ENCODE results near the gene FLT4.

Gene FLT4

DNA sequence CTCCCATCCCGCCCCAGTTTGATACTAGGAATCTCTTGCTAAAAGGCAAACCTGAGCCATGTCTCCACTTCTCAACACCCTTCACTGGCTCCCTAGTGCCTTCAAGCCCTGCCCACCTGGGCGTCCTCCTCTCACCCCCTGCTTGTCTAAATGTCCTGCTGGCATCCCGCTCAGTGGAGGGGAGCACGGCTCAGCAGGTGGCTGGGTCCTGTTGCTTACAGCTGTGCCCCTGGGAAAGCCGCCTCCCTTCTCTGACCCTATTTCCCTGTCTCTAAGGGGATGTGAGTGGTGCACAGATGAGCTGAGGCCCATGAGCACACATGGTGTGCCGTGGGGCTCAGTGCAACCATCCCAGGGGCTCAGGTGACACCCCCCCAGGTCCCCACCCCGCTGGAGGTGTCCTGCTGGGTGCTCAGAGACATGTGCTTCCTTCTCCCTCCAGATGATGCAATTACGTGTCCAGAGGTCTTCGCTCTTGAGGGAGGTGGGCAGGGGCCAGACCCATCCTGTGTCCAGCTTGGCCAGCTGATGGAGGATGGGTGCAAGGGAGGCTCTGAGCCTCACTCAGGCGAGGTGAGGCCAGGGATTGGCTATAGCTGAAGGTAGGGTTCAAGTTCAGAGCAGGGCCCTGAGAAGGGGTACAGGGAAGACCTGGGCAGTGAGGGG lies 24.1 kb downstream of the FLT4 start:
- DNase-seq, result no peak

- DNase-seq, result no peak
Observed at GRCh38 chr5:180624587-180624986, 24.8 kb downstream of the FLT4 start.

GRCh38 chr5:180623844-180624243 lies 25.6 kb downstream of the FLT4 start:
- DNase-seq, result no peak

DNA sequence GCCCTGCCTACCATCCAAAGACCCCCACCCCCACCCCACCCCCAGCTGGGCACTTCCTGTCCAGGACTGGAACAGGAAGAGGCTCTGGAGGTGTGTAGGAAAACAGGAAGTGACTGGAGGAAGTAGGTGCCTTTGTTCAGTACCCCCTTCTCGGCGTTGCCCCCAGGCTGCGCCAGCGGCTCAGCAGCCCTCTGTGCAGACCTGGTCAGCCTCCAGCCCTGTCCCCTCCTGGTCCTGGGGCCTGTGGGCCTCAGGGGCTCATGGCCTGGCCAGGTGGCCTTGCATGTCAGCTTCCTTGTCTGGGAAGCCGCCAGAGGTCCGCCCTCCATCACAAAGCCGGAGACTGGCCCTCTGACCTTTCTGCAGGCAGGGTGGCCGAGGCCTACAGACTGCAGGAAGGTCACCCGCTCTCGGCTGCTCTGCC lies 26.0 kb downstream of the FLT4 start:
- DNase-seq, result no peak

DNA sequence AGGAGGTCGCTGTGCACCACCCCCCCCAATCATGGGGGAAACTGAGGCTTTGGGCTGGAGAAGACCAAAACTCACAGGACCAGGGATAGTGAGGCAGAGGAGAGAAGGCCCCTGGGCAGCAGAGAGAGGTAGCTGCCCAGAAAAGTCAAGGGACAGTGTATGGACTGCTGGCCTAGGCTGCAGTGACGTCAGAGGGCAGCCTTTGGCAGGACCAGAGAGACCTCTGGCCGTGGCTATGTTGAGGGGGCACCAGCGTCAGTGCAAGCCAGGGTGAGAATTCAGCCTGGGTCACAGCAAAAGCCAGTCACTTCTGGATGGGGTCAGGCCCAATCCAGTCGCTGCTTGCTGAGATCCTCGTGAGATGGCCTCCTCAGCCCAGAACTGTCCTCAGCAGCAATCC lies 26.5 kb downstream of the FLT4 start:
- no peak for DNase-seq

GRCh38 chr5:180621311-180621710 lies 28.1 kb downstream of the FLT4 start:
- no peak for DNase-seq

GRCh38 chr5:180620014-180620413 lies 29.4 kb downstream of the FLT4 start:
- DNase-seq, result no peak

DNA sequence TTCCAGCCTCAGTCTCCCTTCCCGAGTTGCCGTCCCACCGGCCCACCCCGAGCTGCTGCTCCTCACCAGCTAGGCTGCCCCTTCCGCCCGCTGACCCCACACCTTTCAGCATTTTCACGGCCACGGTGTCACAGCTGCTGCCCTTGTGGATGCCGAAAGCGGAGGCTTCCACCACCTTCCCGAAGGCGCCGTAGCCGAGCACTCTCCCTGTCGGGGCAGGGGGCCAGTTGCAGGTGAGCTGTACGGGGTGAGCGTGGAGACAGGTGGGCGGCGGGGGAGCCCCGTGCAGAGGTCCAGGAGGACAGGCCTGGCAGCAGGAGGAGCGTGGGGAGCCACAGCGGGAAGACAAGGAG lies 29.9 kb downstream of the FLT4 start:
- DNase-seq, result no peak

- peak; percentile 52 for DNase-seq
Observed at GRCh38 chr5:180618829-180619562, 30.4 kb downstream of the FLT4 start.

DNA sequence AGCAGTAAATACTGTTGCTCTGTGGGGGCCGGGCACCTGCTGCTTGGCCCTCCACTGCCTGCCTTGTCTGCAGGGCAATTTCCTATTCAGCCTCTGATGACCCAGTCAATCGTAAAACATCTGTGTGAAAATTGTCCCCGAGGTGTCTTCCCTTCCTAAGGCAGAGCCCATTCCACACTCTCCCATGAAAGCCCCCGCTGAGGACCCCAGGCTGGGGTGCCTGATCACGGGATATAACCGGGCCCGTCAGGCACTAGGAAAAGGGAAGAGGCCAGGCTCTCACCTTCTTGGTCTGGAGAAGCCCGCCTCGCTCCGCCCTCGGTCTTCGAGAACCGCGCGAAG lies 30.9 kb downstream of the FLT4 start:
- DNase-seq, result no peak

GRCh38 chr5:180613814-180614188 lies 35.6 kb downstream of the FLT4 start:
- DNase-seq, result no peak

DNA sequence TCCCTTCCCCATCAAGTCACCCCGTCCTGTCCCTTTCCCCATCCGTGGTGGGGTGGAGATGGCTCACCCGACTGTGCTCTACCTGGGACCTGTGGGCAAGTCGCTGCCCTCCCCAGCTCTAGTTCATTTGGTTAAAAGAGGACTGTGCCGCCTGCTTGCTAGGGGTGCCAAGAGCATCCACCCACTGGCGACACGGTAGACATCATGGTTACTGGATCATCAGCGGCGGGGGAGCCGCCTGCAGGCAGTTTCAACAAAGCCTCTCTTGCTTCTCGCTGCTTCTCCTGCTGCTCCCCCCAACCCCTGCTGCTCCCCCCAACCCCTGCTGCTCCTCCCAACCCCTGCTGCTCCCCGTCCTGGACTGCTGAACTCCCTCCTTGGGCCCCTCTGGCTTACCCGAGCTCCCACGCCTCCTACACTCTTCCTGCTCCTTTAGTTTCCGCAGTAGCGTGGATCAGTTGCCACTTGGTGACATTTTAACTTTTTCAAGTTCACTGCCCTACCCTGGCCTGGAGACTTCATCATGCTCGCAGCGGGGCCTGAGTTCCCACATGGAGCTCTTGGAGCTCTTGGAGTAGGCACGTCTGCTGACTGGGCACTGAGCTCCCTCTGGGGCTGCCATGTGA lies 36.1 kb downstream of the FLT4 start:
- no peak for DNase-seq

GRCh38 chr5:180612683-180613082 lies 36.7 kb downstream of the FLT4 start:
- no peak for DNase-seq

DNA sequence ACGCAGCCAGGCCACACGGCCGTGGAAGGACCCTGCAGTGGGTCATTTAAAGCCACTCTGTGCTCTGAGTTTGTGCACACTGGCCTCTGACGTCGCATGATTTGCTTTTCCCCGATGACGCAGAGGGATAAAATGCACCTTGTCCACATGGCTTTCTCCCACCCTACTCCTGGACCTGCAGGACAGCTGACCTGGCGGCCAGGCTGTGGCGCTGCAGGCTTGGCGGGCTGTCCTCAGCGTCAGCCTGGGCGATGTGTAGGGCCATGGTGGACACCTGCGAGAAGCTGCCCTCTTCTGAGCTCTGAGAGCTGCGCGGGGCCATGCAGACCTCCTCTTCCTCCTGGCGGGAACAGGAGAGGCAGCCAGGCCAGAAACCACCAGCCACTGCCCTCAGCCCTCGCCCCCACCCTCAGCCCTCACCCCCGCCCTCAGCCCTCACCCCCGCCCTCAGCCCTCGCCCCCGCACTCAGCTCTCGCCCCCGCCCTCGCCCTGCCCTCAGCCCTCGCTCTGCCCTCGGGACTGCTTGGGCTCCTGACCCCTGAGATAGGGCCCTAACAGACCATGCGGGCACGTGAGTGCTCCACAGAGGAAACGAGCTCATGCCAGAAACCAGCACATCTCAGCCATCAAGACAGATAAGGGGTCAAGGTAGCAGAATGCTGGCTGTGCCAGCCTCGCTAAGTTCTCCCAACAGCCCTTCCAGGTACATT lies 38.1 kb downstream of the FLT4 start:
- DNase-seq, result no peak

DNA sequence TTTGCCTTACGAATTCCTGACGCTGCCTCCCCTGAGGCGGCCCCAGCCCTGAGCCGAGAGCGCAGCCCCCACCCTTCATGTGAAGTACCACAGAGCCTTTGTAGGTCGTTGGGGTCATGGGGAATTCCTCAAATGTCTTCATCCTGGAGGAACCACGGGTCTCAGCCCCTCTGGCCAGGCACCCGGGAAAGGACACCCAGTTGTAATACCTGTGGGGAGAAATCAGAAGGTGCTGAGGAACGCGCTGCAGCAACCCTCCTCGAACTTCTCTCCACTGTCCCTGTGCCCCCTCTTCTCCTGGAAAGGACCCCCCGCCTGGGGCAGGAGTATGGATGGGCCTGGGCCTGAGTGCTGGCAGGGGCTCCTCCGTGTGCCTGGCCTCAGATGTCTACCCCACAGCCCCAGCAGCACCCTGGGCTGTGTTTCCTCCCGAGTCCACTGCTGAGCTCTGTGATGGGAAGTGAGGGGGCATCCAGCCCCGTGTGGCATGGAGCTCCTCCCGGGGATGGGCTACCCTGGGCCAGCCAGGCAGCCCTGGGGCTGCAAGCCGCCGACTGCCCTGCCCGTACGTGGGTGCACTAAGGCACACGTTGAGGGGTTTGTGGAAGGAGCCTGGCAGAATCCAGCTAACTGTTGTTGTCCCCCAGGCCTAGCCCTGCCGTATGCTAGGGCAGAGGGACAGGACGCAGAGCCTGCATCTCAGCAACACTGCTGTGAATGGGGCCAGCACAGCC lies 39.4 kb downstream of the FLT4 start:
- DNase-seq, result no peak

- no peak for DNase-seq
Observed at GRCh38 chr5:180609386-180609785, 40.0 kb downstream of the FLT4 start.

GRCh38 chr5:180608572-180609310 lies 40.7 kb downstream of the FLT4 start:
- DNase-seq, result no peak

DNA sequence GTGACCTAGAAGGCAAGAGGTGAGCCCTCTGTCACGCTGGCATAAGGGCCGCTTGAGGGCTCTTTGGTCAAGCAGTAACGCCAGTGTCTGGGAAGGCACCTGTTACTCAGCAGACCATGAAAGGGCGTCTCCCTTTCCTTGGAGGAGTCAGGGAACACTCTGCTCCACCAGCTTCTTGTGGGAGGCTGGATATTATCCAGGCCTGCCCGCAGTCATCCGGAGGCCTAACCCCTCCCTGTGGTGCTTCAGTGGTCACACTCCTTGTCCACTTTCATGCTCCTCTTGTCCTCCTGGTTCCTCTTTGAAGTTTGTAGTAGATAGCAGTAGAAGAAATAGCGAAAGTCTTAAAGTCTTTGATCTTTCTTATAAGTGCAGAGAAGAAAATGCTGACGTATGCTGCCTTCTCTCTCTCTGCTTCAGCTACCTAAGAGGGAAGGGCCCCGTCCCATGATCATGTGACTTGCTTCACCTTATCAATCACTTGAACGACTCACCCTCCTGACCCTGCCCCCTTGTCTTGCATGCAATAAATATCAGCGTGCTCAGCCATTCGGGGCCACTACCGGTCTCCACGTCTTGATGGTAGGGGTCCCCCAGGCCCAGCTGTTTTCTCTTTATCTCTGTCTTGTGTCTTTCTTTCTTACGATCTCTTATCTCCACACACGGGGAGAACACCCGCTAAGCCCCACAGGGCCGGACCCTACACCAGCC lies 41.4 kb downstream of the FLT4 start:
- DNase-seq, result peak; percentile 43

- DNase-seq, result no peak
Observed at GRCh38 chr5:180606215-180606785, 43.1 kb downstream of the FLT4 start.

DNA sequence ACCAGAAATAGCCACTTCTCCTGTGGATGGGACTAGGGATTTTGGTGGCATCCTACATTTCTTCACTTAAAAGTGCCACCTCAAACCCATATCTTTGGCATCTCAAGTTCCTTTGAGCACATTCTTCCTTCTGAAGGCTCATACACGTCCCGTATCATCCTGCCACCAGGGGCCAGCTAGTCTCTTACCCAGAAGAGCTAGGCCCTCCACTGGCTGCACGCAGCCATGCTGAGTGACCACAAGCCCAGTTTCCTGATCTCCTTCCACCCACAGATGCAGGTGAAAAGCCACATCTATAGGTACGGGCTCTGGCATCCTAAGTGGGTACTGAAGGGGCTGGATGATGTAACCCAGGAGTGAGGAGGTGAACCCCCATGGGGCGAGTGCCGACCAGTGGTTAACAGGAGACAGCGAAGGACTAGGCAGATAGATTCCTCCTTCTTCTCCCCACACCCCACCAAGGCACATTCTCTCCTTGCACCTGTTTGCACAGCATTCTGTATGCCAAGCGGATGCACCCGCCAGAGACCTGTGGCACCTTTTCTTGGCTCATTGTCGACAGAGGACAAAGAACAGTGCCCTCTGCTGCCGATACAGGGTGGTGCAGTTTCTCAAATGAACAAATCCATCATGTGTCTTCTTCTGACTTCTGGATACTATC lies 43.7 kb downstream of the FLT4 start:
- DNase-seq, result peak; percentile 74

GRCh38 chr5:180604271-180604670 lies 45.1 kb downstream of the FLT4 start:
- no peak for DNase-seq
